Measurements from ENCODE around the gene NXN. TPM values are rescaled to one million over a fixed set of nuclear protein-coding genes. Genes with fewer than 3 reads are reported as not detected.
A peak's percentile ranks its signal among the peaks of the same experiment; 100 is the strongest.
"Not testable (repeated sequence)": the region's sequence is repeated elsewhere in the genome, so short reads cannot be mapped to it uniquely, and the experiment has no call there.

The NXN gene
- total and polyA plus RNA-seq, 4 experiments from 2014 or later: 0.55 to 2.7 (median 1.9) TPM

DNA sequence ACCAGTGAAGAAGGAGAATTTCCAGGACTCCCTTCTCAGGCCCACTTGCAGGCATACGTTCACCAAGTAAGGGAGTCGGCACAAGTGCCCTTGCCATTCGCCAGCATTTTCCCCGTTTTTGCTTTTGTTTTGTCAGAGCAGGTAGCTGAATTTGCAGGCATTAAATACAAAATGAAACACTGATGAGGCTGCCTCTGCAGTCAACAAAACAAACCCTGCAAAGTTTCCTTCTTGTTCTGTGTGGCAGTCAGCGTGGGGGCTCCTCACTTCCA, 205.3 kb downstream of the NXN start:
- DNase-seq: no peak
- Histone ChIP-seq H3K4me3 (ENCODE audit: low read length in 2 of 2) (no peak overlapping the region), H3K27ac (ENCODE audit: low read depth, low read length) (no peak overlapping the region), H3K36me3 (ENCODE audit: insufficient read depth, low read length) (peaks cover 72% of the 10 kb centered on the region), H3K9me3 (ENCODE audit: control insufficient read depth in 1 of 2, low read length in 2 of 2) (no peaks in the 10 kb centered on the region), H3K4me1 (ENCODE audit: insufficient read depth, low read length) (no peaks in the 10 kb centered on the region), H3K27me3 (ENCODE audit: insufficient read depth, low read length) (no peaks in the 10 kb centered on the region)
- Mint-ChIP-seq H3K36me3 (peaks cover 70 to 83% of the 10 kb centered on the region in 2 donors), H3K4me1 (peaks cover 5 to 20% (median 6%) of the 10 kb centered on the region in 4 donors), H3K27ac (peak overlapping the region in 3 of 7 donors; percentile 42 to 55 (median 48)), H3K9me3 (no peaks in the 10 kb centered on the region), H3K4me3 (no peak overlapping the region), H3K27me3 (no peaks in the 10 kb centered on the region)
- intact Hi-C loops (cut with micrococcal nuclease): no loop called here
- ChIA-PET CTCF (ENCODE audit: partially characterized antibody) (no interaction called here), POLR2A (ENCODE audit: partially characterized antibody) (interaction anchor here (1.9 kb wide), 1 partner anchor 8 kb away, joined by 8 read pairs; the partner anchor contains the start of genes GLOD4 and MRM3)

DNA sequence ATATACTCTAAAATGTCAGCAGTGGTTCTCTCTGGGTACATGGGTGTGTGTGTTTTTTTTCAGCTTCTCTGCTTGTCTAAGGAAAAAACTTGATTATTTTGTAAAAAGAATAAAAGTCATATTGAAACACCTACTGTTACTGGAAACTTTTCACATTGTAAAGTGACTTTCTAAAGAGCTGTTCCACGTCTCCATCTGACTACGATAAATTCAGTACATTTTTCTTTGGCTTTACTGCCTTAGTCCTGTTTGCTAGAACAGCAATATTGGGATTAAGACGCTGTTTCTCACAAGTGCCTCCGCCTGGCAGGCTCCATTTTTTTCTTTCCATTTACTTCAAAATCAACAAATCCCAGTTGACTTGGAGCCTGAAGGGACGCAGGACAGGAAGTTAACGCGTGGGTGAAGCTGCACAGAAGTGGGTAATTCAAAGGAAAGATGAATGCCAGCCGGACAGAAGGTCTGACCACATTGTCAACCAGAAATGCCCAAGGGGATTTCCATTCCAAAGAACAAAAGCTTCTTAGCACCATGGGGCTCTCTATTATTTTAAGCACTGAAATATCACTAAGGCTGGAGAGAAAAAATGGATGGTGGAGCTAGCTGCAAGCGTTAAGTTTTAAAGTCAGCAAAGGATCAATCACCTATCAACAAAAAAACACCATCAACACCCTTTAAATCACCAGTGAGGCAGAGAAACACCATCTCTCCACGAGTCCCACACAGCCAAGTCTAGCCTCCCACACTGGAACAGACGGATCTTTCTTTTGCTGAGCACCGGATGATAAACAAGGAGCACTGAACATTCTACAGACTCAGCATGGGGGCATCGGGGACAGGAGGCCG, 205.9 kb downstream of the NXN start:
- Histone ChIP-seq H3K27me3 (ENCODE audit: insufficient read depth, low read length) (no peaks in the 10 kb centered on the region), H3K36me3 (ENCODE audit: insufficient read depth, low read length) (peaks cover 74% of the 10 kb centered on the region), H3K27ac (ENCODE audit: low read depth, low read length) (no peak overlapping the region), H3K4me3 (ENCODE audit: low read length in 2 of 2) (no peak overlapping the region), H3K4me1 (ENCODE audit: insufficient read depth, low read length) (no peaks in the 10 kb centered on the region), H3K9me3 (ENCODE audit: control insufficient read depth in 1 of 2, low read length in 2 of 2) (no peaks in the 10 kb centered on the region)
- peaks cover 5 to 20% (median 6%) of the 10 kb centered on the region in 4 donors for H3K4me1 Mint-ChIP-seq
- ChIA-PET POLR2A (ENCODE audit: partially characterized antibody) (interaction anchor here (1.9 kb wide), 1 partner anchor 9 kb away, joined by 8 read pairs; the partner anchor contains the start of genes GLOD4 and MRM3), CTCF (ENCODE audit: partially characterized antibody) (no interaction called here)
- no peaks in the 10 kb centered on the region for H3K9me3 Mint-ChIP-seq
- peaks cover 74 to 84% of the 10 kb centered on the region in 2 donors for H3K36me3 Mint-ChIP-seq
- no peak for DNase-seq
- H3K4me3 Mint-ChIP-seq: no peak overlapping the region
- peak overlapping the region in 3 of 7 donors; percentile 42 to 55 (median 48) for H3K27ac Mint-ChIP-seq
- no peaks in the 10 kb centered on the region for H3K27me3 Mint-ChIP-seq
- intact Hi-C loops (cut with micrococcal nuclease): no loop called here

DNA sequence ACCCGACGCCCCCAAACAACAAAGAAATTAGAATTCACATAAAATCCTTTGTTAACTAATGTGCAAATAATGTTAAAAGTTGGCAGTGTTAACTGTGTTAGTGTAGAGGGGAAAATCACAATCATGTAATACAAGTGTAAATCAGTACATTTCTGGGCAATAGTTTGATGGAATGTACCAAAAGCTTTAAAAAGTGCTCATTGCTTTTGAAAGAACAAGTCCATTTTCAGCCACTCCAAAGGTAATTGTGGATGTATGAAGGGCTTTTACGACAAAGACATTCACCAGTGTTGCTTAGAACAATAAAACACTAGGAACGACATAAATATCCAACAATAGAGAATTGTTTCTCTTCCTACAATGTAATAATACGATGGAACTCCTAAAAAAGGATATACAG, 206.6 kb downstream of the NXN start:
- Histone ChIP-seq H3K9me3 (ENCODE audit: control insufficient read depth in 1 of 2, low read length in 2 of 2) (no peaks in the 10 kb centered on the region), H3K27me3 (ENCODE audit: insufficient read depth, low read length) (no peaks in the 10 kb centered on the region), H3K4me1 (ENCODE audit: insufficient read depth, low read length) (no peaks in the 10 kb centered on the region), H3K36me3 (ENCODE audit: insufficient read depth, low read length) (peaks cover 68% of the 10 kb centered on the region), H3K4me3 (ENCODE audit: low read length in 2 of 2) (no peak overlapping the region), H3K27ac (ENCODE audit: low read depth, low read length) (no peak overlapping the region)
- H3K36me3 Mint-ChIP-seq: peaks cover 68 to 79% of the 10 kb centered on the region in 2 donors
- POLR2A ChIA-PET (ENCODE audit: partially characterized antibody): interaction anchor here (1.9 kb wide), 1 partner anchor 9 kb away, joined by 8 read pairs; the partner anchor contains the start of genes GLOD4 and MRM3
- peaks cover 0 to under 1% (median 0%) of the 10 kb centered on the region in 8 donors for H3K9me3 Mint-ChIP-seq
- CTCF ChIA-PET (ENCODE audit: partially characterized antibody): no interaction called here
- no peaks in the 10 kb centered on the region for H3K27me3 Mint-ChIP-seq
- H3K27ac Mint-ChIP-seq: no peak overlapping the region
- DNase-seq: no peak
- no peak overlapping the region for H3K4me3 Mint-ChIP-seq
- H3K4me1 Mint-ChIP-seq: peaks cover 5 to 20% (median 6%) of the 10 kb centered on the region in 4 donors
- intact Hi-C loops (cut with micrococcal nuclease): no loop called here

DNA sequence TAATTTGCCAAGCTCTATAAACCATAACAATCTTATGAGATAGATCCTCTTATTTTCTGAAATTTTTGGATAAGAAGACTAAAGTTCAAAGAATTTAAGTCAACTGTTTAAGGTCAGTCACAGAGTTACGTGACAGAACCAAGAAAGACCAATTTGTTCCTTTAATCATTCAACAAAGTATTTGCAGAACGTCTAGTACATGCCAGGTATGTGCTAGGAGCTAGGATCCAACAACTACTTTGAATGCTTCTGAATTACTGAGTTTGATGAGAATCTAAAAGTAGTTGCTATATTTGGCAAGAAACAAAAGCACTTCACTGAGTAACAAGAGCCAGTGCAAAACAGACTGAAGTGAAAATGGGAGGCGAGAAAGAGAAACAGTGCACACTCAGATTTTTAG, 212.5 kb downstream of the NXN start:
- POLR2A ChIA-PET (ENCODE audit: partially characterized antibody): interaction anchor here (1.2 kb wide), 1 partner anchor 15 kb away, joined by 3 read pairs; the partner anchor contains the start of genes GLOD4 and MRM3
- H3K36me3 ChIP-seq (ENCODE audit: insufficient read depth, low read length): peaks cover 49% of the 10 kb centered on the region
- no peaks in the 10 kb centered on the region for H3K9me3 ChIP-seq (ENCODE audit: control insufficient read depth in 1 of 2, low read length in 2 of 2)
- DNase-seq: no peak
- Mint-ChIP-seq H3K27me3 (no peaks in the 10 kb centered on the region), H3K36me3 (peaks cover 46 to 57% of the 10 kb centered on the region in 2 donors), H3K9me3 (peaks cover 0 to 1% (median 0%) of the 10 kb centered on the region in 8 donors), H3K4me3 (peak overlapping the region in 1 of 8 donors; percentile 17), H3K27ac (no peak overlapping the region), H3K4me1 (peaks cover 0 to 4% (median 1%) of the 10 kb centered on the region in 4 donors)
- intact Hi-C loops (cut with micrococcal nuclease): no loop called here
- no peaks in the 10 kb centered on the region for H3K27me3 ChIP-seq (ENCODE audit: insufficient read depth, low read length)
- CTCF ChIA-PET (ENCODE audit: partially characterized antibody): no interaction called here
- H3K4me1 ChIP-seq (ENCODE audit: insufficient read depth, low read length): no peaks in the 10 kb centered on the region
- no peak overlapping the region for H3K4me3 ChIP-seq (ENCODE audit: low read length in 2 of 2)
- no peak overlapping the region for H3K27ac ChIP-seq (ENCODE audit: low read depth, low read length)

DNA sequence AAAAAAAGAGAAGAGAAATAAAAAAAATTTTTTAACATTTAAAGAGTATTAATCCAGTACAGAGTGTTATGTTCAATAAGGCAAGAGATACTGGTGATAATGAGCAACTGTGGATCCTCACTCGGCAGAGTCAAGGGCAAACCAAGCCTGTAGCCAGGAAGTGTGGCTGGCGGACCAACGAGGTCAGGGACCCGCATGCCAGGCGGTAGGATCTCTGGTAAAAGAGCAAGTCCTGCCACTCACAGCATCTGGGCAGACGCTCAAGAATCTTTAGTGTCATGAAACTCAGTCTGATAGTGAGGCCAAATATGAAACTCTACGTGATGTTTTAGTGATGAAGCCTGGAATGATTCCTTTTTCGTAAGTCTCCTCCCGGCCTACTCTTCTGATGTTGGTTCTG, 219.2 kb downstream of the NXN start:
- Mint-ChIP-seq H3K9me3 (no peaks in the 10 kb centered on the region), H3K36me3 (peaks cover 32 to 55% of the 10 kb centered on the region in 2 donors), H3K4me1 (peaks cover 0 to 2% (median under 1%) of the 10 kb centered on the region in 4 donors), H3K27ac (no peak overlapping the region), H3K4me3 (no peak overlapping the region), H3K27me3 (no peaks in the 10 kb centered on the region)
- no peak overlapping the region for H3K4me3 ChIP-seq (ENCODE audit: low read length in 2 of 2)
- CTCF ChIA-PET (ENCODE audit: partially characterized antibody): interaction anchor here (1.7 kb wide), 1 partner anchor 20 kb away, joined by 3 read pairs; no protein-coding TSS in a partner anchor
- H3K9me3 ChIP-seq (ENCODE audit: control insufficient read depth in 1 of 2, low read length in 2 of 2): no peaks in the 10 kb centered on the region
- POLR2A ChIA-PET (ENCODE audit: partially characterized antibody): no interaction called here
- intact Hi-C loops (cut with micrococcal nuclease): no loop called here
- no peaks in the 10 kb centered on the region for H3K4me1 ChIP-seq (ENCODE audit: insufficient read depth, low read length)
- H3K27me3 ChIP-seq (ENCODE audit: insufficient read depth, low read length): no peaks in the 10 kb centered on the region
- peaks cover 34% of the 10 kb centered on the region for H3K36me3 ChIP-seq (ENCODE audit: insufficient read depth, low read length)
- no peak for DNase-seq
- no peak overlapping the region for H3K27ac ChIP-seq (ENCODE audit: low read depth, low read length)

DNA sequence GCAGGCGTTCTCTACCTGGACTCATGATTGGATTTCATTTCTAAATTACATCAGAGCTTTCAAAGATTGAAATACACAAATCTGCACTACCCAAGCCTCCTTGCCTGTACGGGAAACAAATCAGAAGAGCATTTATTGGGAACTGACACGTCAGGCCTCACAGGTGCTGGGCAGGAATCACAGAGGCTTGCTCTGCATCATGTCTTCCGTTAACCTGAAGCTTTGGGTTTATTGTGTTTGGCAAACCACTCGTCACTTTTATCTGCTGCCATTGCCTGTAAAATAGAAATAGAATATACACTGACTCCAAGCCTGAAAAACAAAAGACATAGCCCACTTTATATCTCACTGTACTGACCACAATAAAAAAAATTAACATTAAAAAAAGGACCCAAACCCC, 219.6 kb downstream of the NXN start:
- Histone ChIP-seq H3K27ac (ENCODE audit: low read depth, low read length) (no peak overlapping the region), H3K36me3 (ENCODE audit: insufficient read depth, low read length) (peaks cover 30% of the 10 kb centered on the region), H3K4me1 (ENCODE audit: insufficient read depth, low read length) (no peaks in the 10 kb centered on the region), H3K4me3 (ENCODE audit: low read length in 2 of 2) (no peak overlapping the region), H3K27me3 (ENCODE audit: insufficient read depth, low read length) (no peaks in the 10 kb centered on the region), H3K9me3 (ENCODE audit: control insufficient read depth in 1 of 2, low read length in 2 of 2) (no peaks in the 10 kb centered on the region)
- no peak for DNase-seq
- Mint-ChIP-seq H3K9me3 (no peaks in the 10 kb centered on the region), H3K4me3 (no peak overlapping the region), H3K4me1 (no peaks in the 10 kb centered on the region), H3K27me3 (no peaks in the 10 kb centered on the region), H3K27ac (no peak overlapping the region), H3K36me3 (peaks cover 28 to 51% of the 10 kb centered on the region in 2 donors)
- CTCF ChIA-PET (ENCODE audit: partially characterized antibody): interaction anchor here (1.7 kb wide), 1 partner anchor 20 kb away, joined by 3 read pairs; no protein-coding TSS in a partner anchor
- POLR2A ChIA-PET (ENCODE audit: partially characterized antibody): no interaction called here
- intact Hi-C loops (cut with micrococcal nuclease): no loop called here

DNA sequence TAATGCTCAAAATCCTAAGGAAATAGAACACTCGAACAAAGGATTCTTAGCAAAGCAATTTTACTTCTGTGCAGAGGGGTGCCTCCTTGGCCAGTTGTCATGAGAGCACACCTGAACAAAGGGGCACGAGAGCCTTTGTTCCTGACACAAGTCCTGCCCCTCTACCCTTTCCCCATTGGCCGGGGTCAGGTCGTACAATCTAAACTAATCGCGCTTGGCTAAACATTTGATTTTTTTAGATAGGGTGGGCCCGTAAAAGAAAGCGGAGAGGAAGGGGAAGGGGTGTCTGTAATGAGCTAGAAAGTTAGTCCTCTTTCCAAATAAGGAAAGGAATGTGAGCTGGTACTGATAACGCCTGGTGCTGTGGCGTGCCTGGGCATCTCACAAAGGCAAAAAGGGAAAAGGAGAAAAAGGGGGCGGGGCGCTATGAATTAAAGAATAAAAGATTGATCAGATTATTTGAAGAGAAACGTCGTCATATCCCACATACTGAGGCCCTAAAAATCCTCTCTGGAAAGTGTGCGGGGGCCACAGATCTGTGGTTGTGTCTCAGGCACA, 223.5 kb downstream of the NXN start:
- H3K9me3 ChIP-seq (ENCODE audit: control insufficient read depth in 1 of 2, low read length in 2 of 2); H3K9me3 Mint-ChIP-seq: not testable (repeated sequence)

More for the DNA sequence above, 223.5 kb downstream of the NXN start:
- H3K4me3 Mint-ChIP-seq; H3K4me1 ChIP-seq (ENCODE audit: insufficient read depth, low read length); DNase-seq; H3K27me3 Mint-ChIP-seq; H3K27me3 ChIP-seq (ENCODE audit: insufficient read depth, low read length); H3K27ac Mint-ChIP-seq; H3K4me3 ChIP-seq (ENCODE audit: low read length in 2 of 2); POLR2A ChIA-PET (ENCODE audit: partially characterized antibody); H3K27ac ChIP-seq (ENCODE audit: low read depth, low read length); intact Hi-C loops (cut with micrococcal nuclease): not testable (repeated sequence)
- H3K36me3 ChIP-seq (ENCODE audit: insufficient read depth, low read length): peaks cover 20% of the 10 kb centered on the region
- Mint-ChIP-seq H3K36me3 (peaks cover 17 to 37% of the 10 kb centered on the region in 2 donors), H3K4me1 (peaks cover 8 to 20% (median 11%) of the 10 kb centered on the region in 4 donors)
- CTCF ChIA-PET (ENCODE audit: partially characterized antibody): interaction anchor here (1.3 to 1.5 kb wide), 2 partner anchors 26 to 344 kb away, joined by 4 to 6 read pairs; partner anchors contain the start of genes GLOD4 and MRM3
